ENCODE measurements around the gene UBC. TPM values are rescaled to one million over a fixed set of nuclear protein-coding genes. Genes with fewer than 3 reads are reported as not detected.
A peak's percentile ranks its signal among the peaks of the same experiment; 100 is the strongest.

Gene UBC
- total RNA-seq, 1 experiment from 2014 or later = 523 TPM

GRCh38 chr12:124884587-124885438 lies 29.6 kb downstream of the UBC start:
- peaks cover 22 to 24% of the 10 kb centered on the region in 2 experiments for H3K4me1 Mint-ChIP-seq
- H3K27ac Mint-ChIP-seq = peak overlapping the region in 2 of 3 experiments; percentile 18 to 68; a peak in 3 of 7 replicates
- no peak overlapping the region for H3K23ac ChIP-seq (ENCODE audit: insufficient read length, low read depth, low read length)
- H2BK120ac ChIP-seq (ENCODE audit: low read depth, low read length, poor library complexity, severe bottlenecking) = no peak overlapping the region
- H3K36me3 Mint-ChIP-seq (ENCODE audit: insufficient read depth in 1 of 3, low read depth in 3 of 3) = no peaks in the 10 kb centered on the region
- no peak overlapping the region for H3K9ac ChIP-seq (ENCODE audit: extremely low read depth, insufficient read length, low read length)
- no peak overlapping the region for H2BK12ac ChIP-seq (ENCODE audit: insufficient read length, low read depth, low read length)
- peaks cover 5% of the 10 kb centered on the region; the same call in 1 of the 2 replicates for H3K4me1 ChIP-seq (ENCODE audit: insufficient read depth, low read length)
- H3K79me1 ChIP-seq (ENCODE audit: insufficient read depth, low read depth, low read length, poor library complexity, severe bottlenecking) = no peaks in the 10 kb centered on the region
- no peak overlapping the region for H2AK5ac ChIP-seq (ENCODE audit: insufficient read length, low read length)
- no peak overlapping the region for H3T11ph ChIP-seq (ENCODE audit: low read length)
- H3K27me3 ChIP-seq (ENCODE audit: insufficient read depth, low read length) = no peaks in the 10 kb centered on the region
- no peaks in the 10 kb centered on the region for H4K20me1 ChIP-seq (ENCODE audit: control insufficient read depth, insufficient read depth, insufficient read length)
- H3K56ac ChIP-seq (ENCODE audit: insufficient read length, low read depth, low read length) = no peak overlapping the region
- no peak overlapping the region for H4K91ac ChIP-seq (ENCODE audit: insufficient read length, low read depth, low read length)
- H3K27me3 Mint-ChIP-seq (ENCODE audit: low read depth) = peaks cover 1% of the 10 kb centered on the region
- H3K4me2 ChIP-seq (ENCODE audit: insufficient read depth, insufficient read length, low read length) = no peak overlapping the region
- no peak overlapping the region for H2BK15ac ChIP-seq (ENCODE audit: low read depth, low read length)
- WGBS (ENCODE audit: extremely low coverage, insufficient read length, low lambda C conversion rate) = no CpG with 5 or more reads among the region's 15 CpGs
- TF ChIP-seq CTCF (conservative IDR thresholded peaks at IDR 0.05) = no peak
- no peak overlapping the region for H2BK20ac ChIP-seq (ENCODE audit: low read depth, low read length, poor library complexity, severe bottlenecking)
- peak overlapping the region in 1 of 2 experiments; percentile 40; a peak in 2 of 5 replicates for H3K4me3 Mint-ChIP-seq
- no peaks in the 10 kb centered on the region for H3K9me3 ChIP-seq (ENCODE audit: control insufficient read depth, low read depth, low read length)
- H2BK5ac ChIP-seq (ENCODE audit: insufficient read length, low read length) = no peak overlapping the region
- no peak overlapping the region for H3K4ac ChIP-seq (ENCODE audit: low read depth, low read length)
- H4K8ac ChIP-seq (replicated peaks; ENCODE audit: insufficient read length, low read depth, low read length) = no peak overlapping the region
- H3K14ac ChIP-seq (ENCODE audit: insufficient read depth, low read length) = no peak overlapping the region
- H3K79me2 ChIP-seq (ENCODE audit: insufficient read depth, low read length) = no peaks in the 10 kb centered on the region
- H3K18ac ChIP-seq (ENCODE audit: insufficient read length, low read depth, low read length) = no peak overlapping the region
- no peak overlapping the region for H3K27ac ChIP-seq (ENCODE audit: insufficient read length, low read depth, low read length)
- H2AFZ ChIP-seq (ENCODE audit: low read length) = no peak overlapping the region
- H3K23me2 ChIP-seq (ENCODE audit: insufficient read length, low read depth, low read length, poor library complexity, severe bottlenecking) = no peaks in the 10 kb centered on the region
- peak; percentile 71 for DNase-seq
- H3K9me3 Mint-ChIP-seq = no peaks in the 10 kb centered on the region
- H4K5ac ChIP-seq (ENCODE audit: insufficient read length, low read depth, low read length) = no peak overlapping the region

All from H9 (cell line).